HEK293 (cell line): ENCODE data around the gene PFDN6.

Source experiments
- KLF10 ChIP-seq: fragments of 450-650 bp; IDR thresholded peaks from 2 replicates; pipeline ENCODE4 v1.5.1; 2018; ENCODE audit warnings: missing biosample characterization, mild to moderate bottlenecking, missing genetic modification characterization
- KLF9 ChIP-seq: fragments of 450-650 bp; formaldehyde crosslinking; IDR thresholded peaks from 2 replicates; pipeline ENCODE4 v1.5.1; 2016; ENCODE audit warnings: missing biosample characterization, missing genetic modification characterization, low read depth
- PRDM1 ChIP-seq: fragments of 450-650 bp; formaldehyde crosslinking; IDR thresholded peaks from 2 replicates; pipeline ENCODE4; 2016; ENCODE audit warnings: missing biosample characterization, missing genetic modification characterization
- SCRT1 ChIP-seq: fragments of 450-650 bp; formaldehyde crosslinking; IDR thresholded peaks from 2 replicates; pipeline ENCODE4 v1.5.1; 2016; ENCODE audit warnings: missing biosample characterization, missing genetic modification characterization, borderline replicate concordance
- ZBTB20 ChIP-seq: fragments of 450-650 bp; formaldehyde crosslinking; IDR thresholded peaks from 2 replicates; pipeline ENCODE4 v1.5.1; 2016; ENCODE audit warnings: missing biosample characterization, missing genetic modification characterization
- ZIC2 ChIP-seq: fragments of 450-650 bp; formaldehyde crosslinking; IDR thresholded peaks from 2 replicates; pipeline ENCODE4 v1.5.1; 2016; ENCODE audit warnings: missing biosample characterization, missing genetic modification characterization
- ZNF169 ChIP-seq: fragments of 450-650 bp; formaldehyde crosslinking; IDR thresholded peaks from 2 replicates; pipeline ENCODE4 v1.5.1; 2016; ENCODE audit warnings: missing biosample characterization, missing genetic modification characterization
- ZNF211 ChIP-seq: fragments of 450-650 bp; formaldehyde crosslinking; IDR thresholded peaks from 2 replicates; pipeline ENCODE4 v1.5.1; 2016; ENCODE audit warnings: low read depth, missing biosample characterization, missing genetic modification characterization
- ZNF404 ChIP-seq: fragments of 450-650 bp; formaldehyde crosslinking; IDR thresholded peaks from 2 replicates; pipeline ENCODE4 v1.5.1; 2017; ENCODE audit warnings: missing biosample characterization, missing genetic modification characterization
- ZNF433 ChIP-seq: fragments of 450-650 bp; formaldehyde crosslinking; IDR thresholded peaks from 2 replicates; pipeline ENCODE4 v1.5.1; 2016; ENCODE audit warnings: missing biosample characterization, missing genetic modification characterization, low read depth
- ZNF473 ChIP-seq: fragments of 450-650 bp; formaldehyde crosslinking; IDR thresholded peaks from 2 replicates; pipeline ENCODE4 v1.5.1; 2017; ENCODE audit warnings: missing biosample characterization, missing genetic modification characterization
- ZNF585B ChIP-seq: fragments of 450-650 bp; formaldehyde crosslinking; IDR thresholded peaks from 2 replicates; pipeline ENCODE4 v1.5.1; 2016; ENCODE audit warnings: missing biosample characterization, missing genetic modification characterization
- ZNF629 ChIP-seq: fragments of 450-650 bp; formaldehyde crosslinking; IDR thresholded peaks from 2 replicates; pipeline ENCODE4 v1.5.1; 2017; ENCODE audit warnings: missing biosample characterization, missing genetic modification characterization
- ZNF664 ChIP-seq: fragments of 450-650 bp; formaldehyde crosslinking; IDR thresholded peaks from 2 replicates; pipeline ENCODE4 v1.5.1; 2016; ENCODE audit warnings: missing biosample characterization, missing genetic modification characterization
- ZNF837 ChIP-seq: fragments of 450-650 bp; formaldehyde crosslinking; IDR thresholded peaks from 2 replicates; pipeline ENCODE4 v1.5.1; 2016; ENCODE audit warnings: missing biosample characterization, missing genetic modification characterization
- TF ChIP-seq, protein P1 (sequence below): fragments of 450-650 bp; formaldehyde crosslinking; IDR thresholded peaks from 2 replicates; pipeline ENCODE4 v1.5.1; 2017; ENCODE audit warnings: missing biosample characterization, missing genetic modification characterization
- TF ChIP-seq, protein P2 (sequence below): fragments of 450-650 bp; formaldehyde crosslinking; conservative IDR thresholded peaks from 2 replicates; pipeline ENCODE4 v1.5.1; 2016; ENCODE audit warnings: low read depth, missing biosample characterization, missing genetic modification characterization
- TF ChIP-seq, protein P3 (sequence below): fragments of 450-650 bp; formaldehyde crosslinking; IDR thresholded peaks from 2 replicates; pipeline ENCODE4 v1.5.1; 2016; ENCODE audit warnings: missing biosample characterization, missing genetic modification characterization, borderline replicate concordance
- TF ChIP-seq, protein P4 (sequence below): fragments of 450-650 bp; formaldehyde crosslinking; conservative IDR thresholded peaks from 2 replicates; pipeline ENCODE4 v1.5.1; 2016; ENCODE audit warnings: low read depth, missing biosample characterization, missing genetic modification characterization
- TF ChIP-seq, protein P5 (sequence below): fragments of 450-650 bp; formaldehyde crosslinking; IDR thresholded peaks from 2 replicates; pipeline ENCODE4 v1.5.1; 2016; ENCODE audit warnings: missing biosample characterization, missing genetic modification characterization
- TF ChIP-seq, protein P6 (sequence below): fragments of 450-650 bp; formaldehyde crosslinking; IDR thresholded peaks from 2 replicates; pipeline ENCODE4 v1.5.1; 2017; ENCODE audit warnings: missing biosample characterization, missing genetic modification characterization

The PFDN6 gene

DNA sequence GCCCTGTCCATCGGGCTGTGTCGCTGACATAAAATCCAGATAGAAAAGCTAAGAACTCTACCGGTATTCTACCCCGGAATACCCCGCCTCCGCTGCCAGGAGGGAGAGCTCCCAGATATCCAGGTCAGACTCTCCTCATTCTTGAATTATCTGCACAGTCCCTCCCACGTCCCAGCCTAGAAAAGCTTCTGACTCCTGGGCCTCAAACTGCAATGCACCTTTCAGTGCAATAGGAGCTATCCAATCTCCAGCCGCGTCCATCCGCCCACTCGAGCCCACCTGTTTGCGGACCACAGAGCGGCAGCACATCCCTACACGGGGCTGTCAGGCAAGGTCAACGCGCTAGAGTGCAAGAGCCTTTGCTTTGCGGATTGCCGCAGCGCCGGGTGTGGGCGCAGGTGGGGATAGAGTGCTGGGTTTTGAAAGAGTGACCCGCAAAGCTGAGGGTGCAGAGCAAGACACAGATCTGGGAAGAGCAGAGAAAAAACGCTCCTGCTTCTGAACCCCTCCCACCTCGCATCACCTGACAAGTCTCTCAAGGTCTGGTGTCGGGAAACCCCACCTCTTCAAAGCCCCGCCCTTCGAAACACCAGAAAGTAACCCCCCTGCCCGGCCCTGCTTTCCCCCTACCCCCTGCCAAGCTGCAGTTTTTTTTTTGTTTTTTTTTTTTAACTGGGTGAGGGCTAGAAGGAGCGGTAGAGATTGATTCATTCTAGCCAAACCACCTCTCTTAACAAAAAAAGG, 23.1 kb downstream of the PFDN6 start (continued):
- TF ChIP-seq, protein P1, sequence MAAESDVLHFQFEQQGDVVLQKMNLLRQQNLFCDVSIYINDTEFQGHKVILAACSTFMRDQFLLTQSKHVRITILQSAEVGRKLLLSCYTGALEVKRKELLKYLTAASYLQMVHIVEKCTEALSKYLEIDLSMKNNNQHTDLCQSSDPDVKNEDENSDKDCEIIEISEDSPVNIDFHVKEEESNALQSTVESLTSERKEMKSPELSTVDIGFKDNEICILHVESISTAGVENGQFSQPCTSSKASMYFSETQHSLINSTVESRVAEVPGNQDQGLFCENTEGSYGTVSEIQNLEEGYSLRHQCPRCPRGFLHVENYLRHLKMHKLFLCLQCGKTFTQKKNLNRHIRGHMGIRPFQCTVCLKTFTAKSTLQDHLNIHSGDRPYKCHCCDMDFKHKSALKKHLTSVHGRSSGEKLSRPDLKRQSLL (tag by site-specific recombination): no peak
- TF ChIP-seq, protein P2, sequence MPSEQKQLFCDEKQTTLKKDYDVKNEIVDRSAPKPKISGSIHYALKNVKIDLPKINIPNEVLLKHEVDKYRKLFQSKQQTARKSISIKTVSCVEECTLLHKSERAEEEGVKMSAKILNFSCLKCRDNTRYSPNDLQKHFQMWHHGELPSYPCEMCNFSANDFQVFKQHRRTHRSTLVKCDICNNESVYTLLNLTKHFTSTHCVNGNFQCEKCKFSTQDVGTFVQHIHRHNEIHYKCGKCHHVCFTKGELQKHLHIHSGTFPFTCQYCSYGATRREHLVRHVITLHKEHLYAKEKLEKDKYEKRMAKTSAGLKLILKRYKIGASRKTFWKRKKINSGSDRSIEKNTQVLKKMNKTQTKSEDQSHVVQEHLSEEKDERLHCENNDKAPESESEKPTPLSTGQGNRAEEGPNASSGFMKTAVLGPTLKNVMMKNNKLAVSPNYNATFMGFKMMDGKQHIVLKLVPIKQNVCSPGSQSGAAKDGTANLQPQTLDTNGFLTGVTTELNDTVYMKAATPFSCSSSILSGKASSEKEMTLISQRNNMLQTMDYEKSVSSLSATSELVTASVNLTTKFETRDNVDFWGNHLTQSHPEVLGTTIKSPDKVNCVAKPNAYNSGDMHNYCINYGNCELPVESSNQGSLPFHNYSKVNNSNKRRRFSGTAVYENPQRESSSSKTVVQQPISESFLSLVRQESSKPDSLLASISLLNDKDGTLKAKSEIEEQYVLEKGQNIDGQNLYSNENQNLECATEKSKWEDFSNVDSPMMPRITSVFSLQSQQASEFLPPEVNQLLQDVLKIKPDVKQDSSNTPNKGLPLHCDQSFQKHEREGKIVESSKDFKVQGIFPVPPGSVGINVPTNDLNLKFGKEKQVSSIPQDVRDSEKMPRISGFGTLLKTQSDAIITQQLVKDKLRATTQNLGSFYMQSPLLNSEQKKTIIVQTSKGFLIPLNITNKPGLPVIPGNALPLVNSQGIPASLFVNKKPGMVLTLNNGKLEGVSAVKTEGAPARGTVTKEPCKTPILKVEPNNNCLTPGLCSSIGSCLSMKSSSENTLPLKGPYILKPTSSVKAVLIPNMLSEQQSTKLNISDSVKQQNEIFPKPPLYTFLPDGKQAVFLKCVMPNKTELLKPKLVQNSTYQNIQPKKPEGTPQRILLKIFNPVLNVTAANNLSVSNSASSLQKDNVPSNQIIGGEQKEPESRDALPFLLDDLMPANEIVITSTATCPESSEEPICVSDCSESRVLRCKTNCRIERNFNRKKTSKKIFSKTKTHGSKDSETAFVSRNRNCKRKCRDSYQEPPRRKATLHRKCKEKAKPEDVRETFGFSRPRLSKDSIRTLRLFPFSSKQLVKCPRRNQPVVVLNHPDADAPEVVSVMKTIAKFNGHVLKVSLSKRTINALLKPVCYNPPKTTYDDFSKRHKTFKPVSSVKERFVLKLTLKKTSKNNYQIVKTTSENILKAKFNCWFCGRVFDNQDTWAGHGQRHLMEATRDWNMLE (tag by site-specific recombination): no peak
- no peak for TF ChIP-seq ZNF433 (tag by site-specific recombination)
- no peak for TF ChIP-seq ZNF473 (tag by site-specific recombination)
- no peak for TF ChIP-seq ZNF211 (tag by site-specific recombination)
- no peak for TF ChIP-seq ZNF169
- TF ChIP-seq SCRT1 (tag by site-specific recombination): peak; percentile 95
- TF ChIP-seq KLF10 (tag by site-specific recombination): no peak
- no peak for TF ChIP-seq ZNF585B
- TF ChIP-seq, protein P3, sequence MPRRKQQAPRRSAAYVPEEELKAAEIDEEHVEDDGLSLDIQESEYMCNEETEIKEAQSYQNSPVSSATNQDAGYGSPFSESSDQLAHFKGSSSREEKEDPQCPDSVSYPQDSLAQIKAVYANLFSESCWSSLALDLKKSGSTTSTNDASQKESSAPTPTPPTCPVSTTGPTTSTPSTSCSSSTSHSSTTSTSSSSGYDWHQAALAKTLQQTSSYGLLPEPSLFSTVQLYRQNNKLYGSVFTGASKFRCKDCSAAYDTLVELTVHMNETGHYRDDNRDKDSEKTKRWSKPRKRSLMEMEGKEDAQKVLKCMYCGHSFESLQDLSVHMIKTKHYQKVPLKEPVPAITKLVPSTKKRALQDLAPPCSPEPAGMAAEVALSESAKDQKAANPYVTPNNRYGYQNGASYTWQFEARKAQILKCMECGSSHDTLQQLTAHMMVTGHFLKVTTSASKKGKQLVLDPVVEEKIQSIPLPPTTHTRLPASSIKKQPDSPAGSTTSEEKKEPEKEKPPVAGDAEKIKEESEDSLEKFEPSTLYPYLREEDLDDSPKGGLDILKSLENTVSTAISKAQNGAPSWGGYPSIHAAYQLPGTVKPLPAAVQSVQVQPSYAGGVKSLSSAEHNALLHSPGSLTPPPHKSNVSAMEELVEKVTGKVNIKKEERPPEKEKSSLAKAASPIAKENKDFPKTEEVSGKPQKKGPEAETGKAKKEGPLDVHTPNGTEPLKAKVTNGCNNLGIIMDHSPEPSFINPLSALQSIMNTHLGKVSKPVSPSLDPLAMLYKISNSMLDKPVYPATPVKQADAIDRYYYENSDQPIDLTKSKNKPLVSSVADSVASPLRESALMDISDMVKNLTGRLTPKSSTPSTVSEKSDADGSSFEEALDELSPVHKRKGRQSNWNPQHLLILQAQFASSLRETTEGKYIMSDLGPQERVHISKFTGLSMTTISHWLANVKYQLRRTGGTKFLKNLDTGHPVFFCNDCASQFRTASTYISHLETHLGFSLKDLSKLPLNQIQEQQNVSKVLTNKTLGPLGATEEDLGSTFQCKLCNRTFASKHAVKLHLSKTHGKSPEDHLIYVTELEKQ (tag by site-specific recombination): no peak
- TF ChIP-seq, protein P4, sequence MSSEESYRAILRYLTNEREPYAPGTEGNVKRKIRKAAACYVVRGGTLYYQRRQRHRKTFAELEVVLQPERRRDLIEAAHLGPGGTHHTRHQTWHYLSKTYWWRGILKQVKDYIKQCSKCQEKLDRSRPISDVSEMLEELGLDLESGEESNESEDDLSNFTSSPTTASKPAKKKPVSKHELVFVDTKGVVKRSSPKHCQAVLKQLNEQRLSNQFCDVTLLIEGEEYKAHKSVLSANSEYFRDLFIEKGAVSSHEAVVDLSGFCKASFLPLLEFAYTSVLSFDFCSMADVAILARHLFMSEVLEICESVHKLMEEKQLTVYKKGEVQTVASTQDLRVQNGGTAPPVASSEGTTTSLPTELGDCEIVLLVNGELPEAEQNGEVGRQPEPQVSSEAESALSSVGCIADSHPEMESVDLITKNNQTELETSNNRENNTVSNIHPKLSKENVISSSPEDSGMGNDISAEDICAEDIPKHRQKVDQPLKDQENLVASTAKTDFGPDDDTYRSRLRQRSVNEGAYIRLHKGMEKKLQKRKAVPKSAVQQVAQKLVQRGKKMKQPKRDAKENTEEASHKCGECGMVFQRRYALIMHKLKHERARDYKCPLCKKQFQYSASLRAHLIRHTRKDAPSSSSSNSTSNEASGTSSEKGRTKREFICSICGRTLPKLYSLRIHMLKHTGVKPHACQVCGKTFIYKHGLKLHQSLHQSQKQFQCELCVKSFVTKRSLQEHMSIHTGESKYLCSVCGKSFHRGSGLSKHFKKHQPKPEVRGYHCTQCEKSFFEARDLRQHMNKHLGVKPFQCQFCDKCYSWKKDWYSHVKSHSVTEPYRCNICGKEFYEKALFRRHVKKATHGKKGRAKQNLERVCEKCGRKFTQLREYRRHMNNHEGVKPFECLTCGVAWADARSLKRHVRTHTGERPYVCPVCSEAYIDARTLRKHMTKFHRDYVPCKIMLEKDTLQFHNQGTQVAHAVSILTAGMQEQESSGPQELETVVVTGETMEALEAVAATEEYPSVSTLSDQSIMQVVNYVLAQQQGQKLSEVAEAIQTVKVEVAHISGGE: no peak
- TF ChIP-seq, protein P5, sequence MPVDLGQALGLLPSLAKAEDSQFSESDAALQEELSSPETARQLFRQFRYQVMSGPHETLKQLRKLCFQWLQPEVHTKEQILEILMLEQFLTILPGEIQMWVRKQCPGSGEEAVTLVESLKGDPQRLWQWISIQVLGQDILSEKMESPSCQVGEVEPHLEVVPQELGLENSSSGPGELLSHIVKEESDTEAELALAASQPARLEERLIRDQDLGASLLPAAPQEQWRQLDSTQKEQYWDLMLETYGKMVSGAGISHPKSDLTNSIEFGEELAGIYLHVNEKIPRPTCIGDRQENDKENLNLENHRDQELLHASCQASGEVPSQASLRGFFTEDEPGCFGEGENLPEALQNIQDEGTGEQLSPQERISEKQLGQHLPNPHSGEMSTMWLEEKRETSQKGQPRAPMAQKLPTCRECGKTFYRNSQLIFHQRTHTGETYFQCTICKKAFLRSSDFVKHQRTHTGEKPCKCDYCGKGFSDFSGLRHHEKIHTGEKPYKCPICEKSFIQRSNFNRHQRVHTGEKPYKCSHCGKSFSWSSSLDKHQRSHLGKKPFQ (tag by site-specific recombination): no peak
- no peak for TF ChIP-seq ZNF629 (tag by site-specific recombination)
- TF ChIP-seq PRDM1: peak; percentile 77
- TF ChIP-seq ZBTB20 (tag by site-specific recombination): no peak
- TF ChIP-seq, protein P6, sequence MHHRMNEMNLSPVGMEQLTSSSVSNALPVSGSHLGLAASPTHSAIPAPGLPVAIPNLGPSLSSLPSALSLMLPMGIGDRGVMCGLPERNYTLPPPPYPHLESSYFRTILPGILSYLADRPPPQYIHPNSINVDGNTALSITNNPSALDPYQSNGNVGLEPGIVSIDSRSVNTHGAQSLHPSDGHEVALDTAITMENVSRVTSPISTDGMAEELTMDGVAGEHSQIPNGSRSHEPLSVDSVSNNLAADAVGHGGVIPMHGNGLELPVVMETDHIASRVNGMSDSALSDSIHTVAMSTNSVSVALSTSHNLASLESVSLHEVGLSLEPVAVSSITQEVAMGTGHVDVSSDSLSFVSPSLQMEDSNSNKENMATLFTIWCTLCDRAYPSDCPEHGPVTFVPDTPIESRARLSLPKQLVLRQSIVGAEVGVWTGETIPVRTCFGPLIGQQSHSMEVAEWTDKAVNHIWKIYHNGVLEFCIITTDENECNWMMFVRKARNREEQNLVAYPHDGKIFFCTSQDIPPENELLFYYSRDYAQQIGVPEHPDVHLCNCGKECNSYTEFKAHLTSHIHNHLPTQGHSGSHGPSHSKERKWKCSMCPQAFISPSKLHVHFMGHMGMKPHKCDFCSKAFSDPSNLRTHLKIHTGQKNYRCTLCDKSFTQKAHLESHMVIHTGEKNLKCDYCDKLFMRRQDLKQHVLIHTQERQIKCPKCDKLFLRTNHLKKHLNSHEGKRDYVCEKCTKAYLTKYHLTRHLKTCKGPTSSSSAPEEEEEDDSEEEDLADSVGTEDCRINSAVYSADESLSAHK (tag by site-specific recombination): no peak
- no peak for TF ChIP-seq ZIC2 (tag by site-specific recombination)
- TF ChIP-seq ZNF404 (tag by site-specific recombination): no peak
- no peak for TF ChIP-seq ZNF664 (tag by site-specific recombination)
- no peak for TF ChIP-seq ZNF837
- TF ChIP-seq KLF9 (tag by site-specific recombination): no peak; the same call in 1 of the 2 replicates
